HG02759 (cell line): ENCODE measurements around the gene EN1.

Experiments
- ATAC-seq: cut with Tn5 transposase; IDR thresholded peaks from one replicate; pipeline ENCODE4 v1.9.1; 2021; ENCODE audit warnings: mild to moderate bottlenecking, moderate library complexity; ENCODE audit not compliant: unreplicated experiment

Gene EN1

DNA sequence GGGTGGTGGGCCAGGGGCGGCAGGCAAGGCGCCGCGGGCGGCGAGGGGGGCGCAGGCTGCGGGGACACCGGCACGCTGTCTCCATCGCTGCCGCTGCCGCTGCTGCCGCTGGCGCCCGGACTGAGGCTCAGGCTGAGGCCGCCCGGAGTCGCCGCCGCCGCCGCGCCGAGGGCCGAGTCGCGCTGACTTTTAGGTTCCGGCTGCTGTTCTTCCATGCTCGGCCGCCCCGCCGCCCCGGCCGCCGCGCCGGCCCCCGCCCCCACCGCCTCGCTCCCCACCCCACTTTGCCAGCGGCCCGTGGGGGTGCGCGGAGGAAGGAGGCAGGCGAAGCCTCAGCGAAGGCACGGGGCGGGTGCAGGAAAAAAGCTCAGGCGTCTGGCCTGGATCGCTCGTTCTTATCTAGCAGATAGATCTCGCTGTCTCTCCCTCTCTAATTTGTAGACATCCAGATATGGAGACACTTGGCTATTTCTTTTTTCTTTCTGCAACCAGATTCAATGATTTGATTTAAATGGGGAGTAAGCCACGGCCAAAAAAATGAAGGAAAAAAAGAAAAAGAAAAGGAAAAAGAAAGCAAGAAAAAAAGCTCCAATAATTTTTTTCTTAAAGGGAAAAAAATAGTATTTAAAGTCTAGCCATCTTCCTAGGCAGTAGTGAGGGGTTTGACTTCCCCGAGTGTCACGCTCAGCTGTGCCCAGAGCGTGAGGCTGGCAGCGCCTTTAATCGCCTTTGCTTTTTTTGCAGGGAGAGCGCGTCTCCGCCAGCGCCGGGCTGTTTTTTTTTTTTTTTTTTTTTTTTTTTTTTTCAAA lies at the start of gene EN1:
EN1 (minus strand) TSS at position 696 of the 809 bp plus-strand sequence; CDS start at position 215, 481 bp downstream.
- ATAC-seq, result no peak

- no peak for ATAC-seq
Measured at GRCh38 chr2:118893100-118893499, 45.7 kb upstream of the EN1 start.

GRCh38 chr2:118889995-118890394 lies 42.5 kb upstream of the EN1 start:
- no peak for ATAC-seq

GRCh38 chr2:118883792-118884191 lies 36.3 kb upstream of the EN1 start:
- no peak for ATAC-seq

DNA sequence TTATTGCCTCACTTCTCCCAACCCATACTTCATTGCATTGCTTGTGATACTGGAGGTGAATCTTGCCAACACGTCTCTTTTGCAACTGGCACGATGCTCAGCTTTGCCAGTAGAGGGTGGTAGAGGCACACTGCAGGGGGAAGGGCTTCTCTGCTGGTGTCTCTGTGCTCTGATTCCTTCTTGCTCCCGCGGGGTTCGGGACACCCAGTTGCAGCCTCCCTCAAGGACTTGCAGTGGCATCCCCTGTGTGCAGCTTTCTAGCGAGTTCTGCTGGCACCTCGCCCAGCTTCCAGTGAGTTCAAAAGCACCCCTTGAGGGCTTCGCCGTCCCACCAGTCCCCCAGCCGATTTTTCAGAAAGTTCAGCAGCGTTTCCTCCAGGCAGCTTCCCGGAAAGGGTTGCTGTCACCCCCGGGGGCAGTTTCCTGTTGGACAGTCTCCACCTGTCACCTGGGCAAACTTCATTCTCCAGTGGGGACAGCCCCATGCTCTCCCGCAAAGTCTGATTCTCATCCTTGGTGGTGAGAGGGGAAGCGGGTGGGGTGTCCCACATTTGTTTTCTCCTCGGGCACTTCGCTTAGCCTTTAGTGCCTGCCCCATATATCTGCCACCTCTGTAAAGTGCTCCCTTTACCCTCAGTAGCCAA lies 35.4 kb upstream of the EN1 start:
- ATAC-seq, result peak; percentile 89

GRCh38 chr2:118881490-118882129 lies 34.2 kb upstream of the EN1 start:
- ATAC-seq, result peak; percentile 87

DNA sequence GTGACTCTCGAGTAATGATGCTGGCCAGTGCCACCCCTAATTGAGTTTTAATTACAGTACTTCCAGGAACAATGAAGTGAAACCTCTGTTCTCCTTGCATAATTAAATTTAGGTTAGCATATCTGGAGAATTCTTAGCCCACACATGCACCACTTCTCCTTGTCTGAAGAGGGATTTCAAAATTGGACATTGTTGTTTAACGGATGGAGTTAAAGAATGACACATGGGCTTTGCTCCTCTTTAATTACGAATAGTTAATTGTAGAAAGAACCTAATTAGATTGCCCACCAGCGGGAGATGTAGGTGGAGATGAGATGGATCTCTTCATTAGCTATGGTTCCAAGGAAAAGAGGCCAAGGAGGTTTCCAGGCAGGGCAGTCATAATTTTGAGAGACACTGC lies 33.1 kb upstream of the EN1 start:
- no peak for ATAC-seq

DNA sequence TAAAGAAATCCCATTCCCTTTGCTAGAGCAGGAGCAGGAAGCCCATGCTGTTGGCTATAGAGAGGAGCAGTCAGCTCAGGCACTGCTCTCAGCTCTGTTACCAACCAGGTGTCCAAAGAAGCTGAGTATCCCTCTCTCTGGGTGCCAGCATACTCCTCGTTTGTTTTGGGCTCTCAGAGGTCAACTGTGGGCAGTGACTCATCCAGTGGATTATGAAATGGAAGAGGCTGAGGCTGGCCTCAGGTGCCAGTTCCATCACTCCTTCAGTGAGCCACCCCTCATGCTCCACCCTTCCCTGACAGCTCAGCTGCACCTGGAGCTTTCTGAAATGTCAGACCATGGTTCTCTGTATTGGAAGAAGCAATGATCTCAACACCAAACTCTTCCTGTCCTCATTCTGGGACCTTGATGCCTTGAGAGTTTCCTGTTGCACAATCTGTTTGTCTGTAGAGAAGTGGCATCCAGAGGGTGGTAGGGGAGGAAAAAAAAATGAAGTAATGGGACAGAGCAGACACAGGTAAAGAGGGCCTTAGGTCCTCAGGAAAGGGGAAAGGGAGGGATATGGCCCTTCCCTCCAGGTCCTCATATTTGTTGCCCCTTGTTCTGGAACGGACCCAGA lies 31.2 kb upstream of the EN1 start:
- ATAC-seq, result no peak

DNA sequence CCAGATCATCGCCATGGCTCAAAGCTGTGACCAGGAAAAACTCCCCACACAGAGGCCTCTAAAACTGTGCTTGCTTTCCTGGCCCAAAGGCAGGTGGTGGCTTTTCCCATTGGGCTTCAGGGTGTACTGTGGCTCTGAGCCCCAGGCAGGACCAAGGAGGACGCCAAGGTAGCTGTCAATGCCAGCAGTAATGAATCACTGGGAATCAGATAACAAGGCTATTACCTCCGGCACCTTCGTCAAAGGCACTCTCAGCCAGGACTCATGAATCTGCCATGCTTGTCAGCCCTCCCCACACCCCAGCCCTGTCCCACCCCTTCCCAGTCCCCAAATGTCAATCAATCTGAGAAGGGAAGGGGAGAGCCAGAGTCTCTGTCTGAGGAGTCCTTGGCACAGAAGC lies 27.9 kb upstream of the EN1 start:
- no peak for ATAC-seq

- ATAC-seq, result no peak
Measured at GRCh38 chr2:118874324-118874723, 26.9 kb upstream of the EN1 start.

- ATAC-seq, result peak; percentile 98
Measured at GRCh38 chr2:118865106-118865505, 17.7 kb upstream of the EN1 start.

GRCh38 chr2:118864207-118864606 lies 16.8 kb upstream of the EN1 start:
- no peak for ATAC-seq

- ATAC-seq, result no peak
Measured at GRCh38 chr2:118861731-118862130, 14.3 kb upstream of the EN1 start.

DNA sequence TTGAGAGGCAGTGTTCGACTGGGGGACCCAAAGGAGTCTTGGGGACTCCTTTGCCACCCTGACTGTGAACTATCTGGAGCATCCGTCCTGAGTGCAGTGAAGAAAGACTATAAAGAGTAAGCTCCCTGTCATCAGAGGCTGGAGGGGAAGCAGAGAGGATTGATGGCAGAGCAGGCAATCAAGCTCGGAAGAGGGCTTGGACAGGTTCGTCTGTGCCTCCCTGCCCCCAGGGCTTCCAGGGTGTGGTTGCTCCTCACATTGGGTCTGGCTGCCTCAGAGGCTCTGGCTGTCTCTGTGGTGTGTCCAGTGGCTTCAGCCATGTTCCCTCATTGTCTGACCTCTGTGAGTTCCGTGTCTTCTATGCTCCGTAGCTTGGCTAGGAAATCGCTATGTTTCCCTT lies 13.8 kb upstream of the EN1 start:
- ATAC-seq, result no peak

DNA sequence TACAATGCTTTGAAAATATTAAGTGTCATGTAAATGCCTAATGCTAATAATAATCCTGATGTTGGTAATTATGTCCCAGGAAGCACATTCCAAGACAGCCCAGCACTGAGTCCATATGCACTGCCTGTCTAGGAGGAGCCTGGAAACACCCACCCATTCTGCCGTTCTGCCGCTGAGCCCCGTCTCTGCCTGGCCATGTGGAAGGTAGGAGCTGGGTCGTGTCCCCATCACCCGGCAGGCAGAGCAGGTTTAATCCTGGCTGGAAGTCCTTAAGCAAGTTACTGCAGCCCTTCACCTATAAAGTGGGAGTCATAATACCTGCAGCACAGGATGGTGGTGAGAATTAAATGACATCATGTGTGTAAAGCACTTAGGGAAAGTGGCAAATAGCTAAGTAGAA lies 13.1 kb upstream of the EN1 start:
- ATAC-seq, result no peak

- ATAC-seq, result no peak
Measured at GRCh38 chr2:118859157-118859770, 11.8 kb upstream of the EN1 start.

DNA sequence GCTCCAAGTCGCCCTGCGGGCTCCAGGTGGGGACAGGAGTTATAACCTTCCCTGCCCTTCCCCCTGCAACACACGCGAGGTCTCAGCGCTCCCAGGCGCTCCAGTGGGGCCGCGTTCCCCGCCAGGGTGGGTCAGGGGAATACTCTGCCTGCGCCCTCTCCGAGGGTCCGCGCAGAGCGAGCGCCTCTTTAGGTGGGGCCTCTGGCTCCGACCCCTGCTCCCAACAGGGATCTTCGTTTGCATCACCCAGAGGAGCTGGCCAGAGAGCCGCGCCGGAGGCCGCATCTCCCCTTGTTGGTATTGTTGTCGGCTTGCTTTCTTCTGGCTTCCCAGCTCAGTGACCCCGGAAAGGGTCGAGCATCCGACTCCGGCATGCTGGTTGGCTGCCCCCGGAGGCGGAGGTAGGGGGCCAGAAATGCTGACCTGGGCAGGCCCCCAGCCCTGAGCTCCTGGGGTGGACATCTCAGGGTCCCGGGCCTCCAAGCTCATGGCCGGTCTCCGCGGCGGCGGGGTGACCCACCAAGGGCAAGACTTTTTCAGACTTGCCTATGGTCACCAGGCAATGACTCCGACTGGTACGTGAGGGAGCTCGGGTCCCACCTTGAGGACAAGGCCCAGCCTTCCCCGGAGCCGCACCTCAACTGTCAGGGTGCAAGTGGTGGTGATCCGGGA lies 11.2 kb upstream of the EN1 start:
- ATAC-seq, result no peak

DNA sequence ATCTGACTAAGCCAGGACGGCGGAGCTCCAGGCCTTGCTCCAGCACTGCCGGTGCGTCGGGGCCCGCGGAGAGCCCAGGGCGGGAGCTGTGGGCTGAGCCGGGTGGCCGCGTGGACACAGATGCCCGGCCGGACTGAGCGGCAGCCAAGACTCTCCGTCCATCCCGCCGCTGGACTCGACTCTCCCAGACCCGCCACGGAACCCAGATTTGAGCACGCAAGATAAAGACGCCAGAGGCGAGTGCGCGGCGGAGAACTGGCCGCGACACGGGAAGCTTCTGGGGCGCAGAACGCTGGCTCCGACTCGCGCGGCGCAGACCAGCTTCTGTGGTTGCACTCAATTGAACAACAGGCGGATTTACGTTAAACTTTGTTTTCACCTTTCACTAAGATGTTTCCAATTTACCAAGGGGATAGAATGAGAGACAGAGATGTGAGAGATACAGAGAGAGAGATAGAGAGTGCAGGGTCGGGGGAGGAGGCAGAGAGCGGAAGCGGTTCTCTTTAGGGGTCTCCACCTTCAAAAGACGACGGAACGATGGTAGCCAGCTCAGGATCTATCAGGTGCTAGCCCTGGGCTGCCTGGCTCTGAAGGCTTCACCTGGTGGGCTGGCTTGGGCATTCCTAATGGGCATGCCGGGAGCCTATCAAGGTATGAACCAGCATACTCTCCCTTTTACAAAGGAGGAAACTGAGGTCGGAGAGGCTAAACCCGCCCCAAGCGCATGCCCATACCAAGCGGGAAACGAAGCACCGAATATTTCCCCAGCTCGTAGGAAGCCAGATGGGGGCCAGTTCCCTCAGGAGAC lies 10.4 kb upstream of the EN1 start:
- ATAC-seq, result no peak

- ATAC-seq, result no peak
Measured at GRCh38 chr2:118856978-118857676, 9.7 kb upstream of the EN1 start.
